Measurements from ENCODE around the gene OR1F1. TPM values are rescaled to one million over a fixed set of nuclear protein-coding genes. Genes with fewer than 3 reads are reported as not detected.
A peak's percentile ranks its signal among the peaks of the same experiment; 100 is the strongest.

OR1F1 gene
- total RNA-seq, 1 experiment from 2014 or later, result 0.44 TPM

GRCh38 chr16:3234857-3235561 is 47.0 kb downstream of the OR1F1 start, which contains the start of gene ZNF200 (continued):
- TF ChIP-seq FOXP4 (CRISPR knock-in tag; IDR thresholded peaks at IDR 0.05) (0 out of 2 replicates have a peak, but pooled peaks have one; percentile 44), NR3C1 (CRISPR knock-in tag; conservative IDR thresholded peaks at IDR 0.05; ENCODE audit: low read depth) (no peak), CREM (CRISPR knock-in tag; IDR thresholded peaks at IDR 0.05) (peak; percentile 95), IRF1 (CRISPR knock-in tag; IDR thresholded peaks at IDR 0.05) (no peak), ZNF396 (CRISPR knock-in tag; IDR thresholded peaks at IDR 0.05; ENCODE audit: borderline replicate concordance) (no peak), GABPB1 (CRISPR knock-in tag; IDR thresholded peaks at IDR 0.05) (peak; percentile 44)

- H3K36me3 Mint-ChIP-seq, result peaks cover 29% of the 10 kb centered on the region
- peaks cover 34% of the 10 kb centered on the region for H3K9me3 Mint-ChIP-seq
- ChIA-PET CTCF (no interaction called here), POLR2A (no interaction called here)
- H3K27me3 Mint-ChIP-seq (ENCODE audit: low read depth), result peaks cover 14% of the 10 kb centered on the region
- H3K4me3 Mint-ChIP-seq, result peak overlapping the region; percentile 50
- H3K4me1 Mint-ChIP-seq, result peaks cover 7% of the 10 kb centered on the region
- H3K27ac Mint-ChIP-seq, result no peak overlapping the region; the same call in 1 of the 2 replicates
- TF ChIP-seq ATF6 (CRISPR knock-in tag; IDR thresholded peaks at IDR 0.05) (no peak), ZNF219 (CRISPR knock-in tag; IDR thresholded peaks at IDR 0.05; ENCODE audit: borderline replicate concordance) (no peak), TEAD4 (CRISPR knock-in tag; IDR thresholded peaks at IDR 0.05) (no peak), E2F1 (CRISPR knock-in tag; IDR thresholded peaks at IDR 0.05) (no peak), USF1 (CRISPR knock-in tag; IDR thresholded peaks at IDR 0.05) (no peak), PRRX2 (CRISPR knock-in tag; IDR thresholded peaks at IDR 0.05) (no peak), PRDM15 (CRISPR knock-in tag; IDR thresholded peaks at IDR 0.05) (no peak), GTF2I (CRISPR knock-in tag; conservative IDR thresholded peaks at IDR 0.05) (no peak), NR2C2 (CRISPR knock-in tag; IDR thresholded peaks at IDR 0.05) (no peak), ZNF512 (CRISPR knock-in tag; IDR thresholded peaks at IDR 0.05; ENCODE audit: borderline replicate concordance) (no peak), SMAD3 (CRISPR knock-in tag; IDR thresholded peaks at IDR 0.05; ENCODE audit: borderline replicate concordance) (no peak), CREB1 (CRISPR knock-in tag; IDR thresholded peaks at IDR 0.05) (no peak), ZNF263 (CRISPR knock-in tag; IDR thresholded peaks at IDR 0.05; ENCODE audit: low read depth) (no peak), E2F5 (CRISPR knock-in tag; IDR thresholded peaks at IDR 0.05) (no peak), EMX1 (CRISPR knock-in tag; IDR thresholded peaks at IDR 0.05) (no peak), KAT7 (CRISPR knock-in tag; IDR thresholded peaks at IDR 0.05; ENCODE audit: borderline replicate concordance) (no peak)
- no peak; the same call in 1 of the 2 replicates for ATAC-seq
- peak; percentile 59 for DNase-seq (ENCODE audit: low spot score)
These were observed 48.1 kb downstream of the OR1F1 start for GRCh38 chr16:3235856-3236669.

All from WTC11 (cell line).